D341Med (cell line): ENCODE measurements around the gene RNLS.
A peak's percentile ranks its signal among the peaks of the same experiment; 100 is the strongest.
"Not testable (repeated sequence)": the region's sequence is repeated elsewhere in the genome, so short reads cannot be mapped to it uniquely, and the experiment has no call there.

Source experiments
- DNase-seq: peaks from one replicate; pipeline ENCODE4 v3.0.0; 2012; ENCODE audit warnings: low spot score

Gene RNLS

DNA sequence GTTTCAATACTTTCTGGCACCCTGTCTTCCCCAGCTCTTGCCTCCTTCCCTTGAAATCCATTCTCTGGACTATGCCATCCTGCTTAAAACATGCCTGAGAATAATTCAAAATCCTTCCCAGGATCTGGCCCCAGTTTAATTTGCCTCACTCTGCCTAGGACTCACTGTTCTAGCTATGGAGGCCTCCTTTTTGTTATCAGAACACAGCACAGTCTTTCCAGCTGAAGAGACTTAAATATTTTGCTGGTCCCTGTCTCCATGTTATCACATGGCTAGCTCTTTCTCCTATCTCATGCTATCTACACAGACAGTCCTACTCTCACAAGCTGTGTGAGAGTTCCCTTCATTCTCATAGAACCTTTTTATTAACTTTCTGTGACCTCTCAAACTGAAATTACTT, 194.8 kb downstream of the RNLS start:
- no peak for DNase-seq

DNA sequence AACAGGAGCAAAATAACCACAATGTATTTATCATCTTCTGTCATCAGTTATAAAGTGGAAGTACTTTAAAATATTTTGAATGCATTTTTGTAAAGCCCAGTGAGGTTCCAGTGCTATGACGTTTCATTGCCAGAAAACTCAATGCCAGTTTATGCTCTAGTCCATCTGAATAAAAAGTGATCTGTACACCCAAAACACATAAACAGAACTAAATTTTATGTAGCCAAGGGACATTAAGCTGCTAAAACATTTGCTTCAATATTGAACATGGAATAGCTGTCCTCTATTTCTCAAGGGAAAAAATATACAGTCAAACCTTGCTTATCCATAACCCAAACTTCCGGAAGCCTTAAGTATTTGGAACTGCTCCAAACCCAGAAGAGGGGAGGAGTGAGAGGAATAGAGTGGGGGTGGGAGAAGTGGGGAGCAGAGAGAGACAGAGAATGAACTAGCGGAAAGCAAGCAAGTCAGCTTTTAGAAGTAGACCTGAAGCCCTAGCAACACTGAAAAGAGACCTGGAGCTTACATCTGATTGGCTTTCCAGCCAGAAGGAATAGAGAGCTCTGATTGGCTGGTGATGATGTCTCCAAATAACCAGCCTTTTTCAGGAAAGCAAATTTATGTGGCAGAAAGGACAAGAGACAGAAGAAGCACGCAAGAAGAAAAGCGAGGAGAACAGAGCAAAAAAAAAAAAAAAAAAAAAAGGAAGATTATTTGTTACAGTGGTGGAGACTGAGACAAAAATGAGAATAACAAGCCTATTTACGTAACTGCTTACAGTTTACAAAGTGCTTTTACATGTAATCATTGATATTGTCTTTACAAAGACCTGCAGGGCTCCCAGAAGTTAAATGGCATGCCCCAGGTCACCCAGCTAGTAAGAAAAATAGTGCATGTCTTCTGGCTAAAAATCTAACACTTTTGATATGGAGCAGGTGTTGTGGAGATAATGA, 196.0 kb downstream of the RNLS start:
- DNase-seq: peak; percentile 20

DNA sequence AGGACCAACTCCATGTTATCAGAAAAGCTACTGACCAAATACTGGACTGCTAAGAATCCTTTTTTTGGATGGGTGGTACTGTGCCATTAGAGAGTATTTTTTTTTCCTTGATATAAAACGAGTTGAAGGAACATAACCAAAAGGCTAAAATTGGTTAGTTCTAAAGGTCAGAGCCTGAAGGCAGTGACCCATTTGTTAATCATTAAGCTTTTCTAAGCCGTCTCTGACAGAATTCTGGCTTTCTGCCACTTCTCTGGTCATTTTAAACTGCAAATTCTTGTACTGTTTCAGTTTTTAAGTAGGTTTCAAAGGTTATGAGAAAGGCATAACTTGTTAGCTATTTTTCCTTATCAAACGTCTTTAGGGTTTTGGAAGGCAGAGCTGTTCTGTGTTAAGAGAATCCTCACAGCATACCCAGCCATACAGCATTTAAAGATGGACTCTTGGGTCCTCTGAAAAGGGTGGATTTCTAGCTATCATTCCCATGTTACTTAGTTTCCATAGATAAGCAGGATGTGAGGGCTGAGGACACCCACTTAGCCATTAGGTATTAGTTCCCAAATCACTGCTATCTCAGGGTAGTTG, 196.8 kb downstream of the RNLS start:
- DNase-seq: no peak

DNA sequence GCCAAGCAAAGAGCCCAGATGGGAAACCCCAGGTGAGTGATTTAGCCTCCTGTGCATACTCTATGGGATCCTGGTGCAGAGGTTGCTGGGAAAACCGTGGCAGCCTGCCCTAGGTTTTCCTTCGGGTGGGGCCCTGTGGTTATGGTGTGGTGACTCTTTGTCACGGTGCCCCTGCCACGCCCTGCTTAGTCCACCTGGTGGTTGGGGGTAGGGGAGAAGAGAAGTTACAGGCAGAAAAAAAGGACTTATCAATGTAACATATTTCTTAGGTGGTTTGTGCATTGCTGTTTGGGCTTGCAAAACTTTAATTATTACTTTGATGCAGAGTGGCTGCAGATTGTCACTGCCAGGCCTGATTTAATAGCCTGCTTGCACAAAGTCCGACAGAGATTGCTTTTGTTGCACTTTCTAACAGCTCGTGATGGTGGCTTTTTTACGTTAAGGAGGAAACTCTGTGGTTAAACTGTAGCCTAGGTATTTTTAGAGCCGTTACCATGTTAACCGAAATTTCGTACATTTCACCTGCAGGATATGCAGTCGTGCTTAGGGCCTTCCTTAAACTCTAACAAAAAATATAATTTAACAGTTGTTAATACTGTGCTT, 197.4 kb downstream of the RNLS start:
- peak; percentile 12 for DNase-seq

DNA sequence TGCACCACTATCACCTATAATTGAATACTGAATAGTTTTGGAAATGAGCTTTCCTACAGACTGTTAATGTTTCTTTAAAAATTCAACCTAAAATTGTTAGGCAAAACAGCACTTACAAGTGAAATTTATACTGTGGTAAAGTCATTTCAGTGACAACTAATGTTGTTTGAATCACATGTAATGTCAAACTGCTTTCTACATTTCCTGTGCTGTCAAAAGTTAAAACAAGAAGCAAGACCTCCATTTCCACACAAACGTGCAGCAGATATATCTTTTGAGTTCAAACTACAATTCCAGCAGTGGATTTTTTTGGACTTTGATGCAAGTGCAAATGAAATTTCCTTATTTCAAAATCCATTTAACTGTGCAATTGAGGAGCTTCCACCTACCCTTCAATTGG, 199.8 kb downstream of the RNLS start:
- DNase-seq: no peak

DNA sequence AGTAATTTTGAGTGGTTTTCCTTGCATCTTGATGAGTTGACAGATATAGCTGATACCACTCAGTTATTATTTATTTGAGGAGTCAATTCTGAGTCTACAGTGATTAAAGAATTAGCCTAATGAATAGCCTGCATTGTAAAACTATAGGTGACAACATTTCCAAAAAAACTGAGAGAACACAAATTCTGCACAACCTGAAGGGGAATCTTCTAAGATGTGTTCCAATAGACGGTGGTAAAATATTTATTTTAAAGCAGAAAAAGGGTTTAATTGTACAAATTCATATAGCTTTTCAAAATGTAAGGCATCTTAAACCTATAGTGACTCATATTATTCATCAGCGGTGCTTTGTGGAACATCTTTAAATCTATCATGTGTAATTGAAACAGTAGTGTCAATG, 200.4 kb downstream of the RNLS start:
- no peak for DNase-seq

DNA sequence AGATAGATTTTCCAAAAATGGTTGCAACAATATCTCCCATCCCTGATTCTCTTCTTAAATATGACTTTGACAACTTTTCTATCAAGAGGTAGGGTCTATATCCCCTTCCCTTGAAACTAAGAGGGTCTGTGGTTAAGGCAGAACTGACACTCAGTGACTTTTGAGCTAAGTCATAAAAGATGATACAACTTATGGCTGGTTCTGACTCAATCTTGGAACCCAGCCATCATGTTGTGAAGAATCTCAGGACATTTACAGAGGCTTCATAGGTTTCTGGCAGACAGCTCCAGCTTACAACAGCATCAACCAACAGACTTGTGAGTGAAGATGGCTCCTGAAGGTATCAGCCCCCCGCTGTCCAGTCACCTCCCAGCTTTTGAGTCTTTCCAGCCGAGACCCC, 203.5 kb downstream of the RNLS start:
- no peak for DNase-seq

DNA sequence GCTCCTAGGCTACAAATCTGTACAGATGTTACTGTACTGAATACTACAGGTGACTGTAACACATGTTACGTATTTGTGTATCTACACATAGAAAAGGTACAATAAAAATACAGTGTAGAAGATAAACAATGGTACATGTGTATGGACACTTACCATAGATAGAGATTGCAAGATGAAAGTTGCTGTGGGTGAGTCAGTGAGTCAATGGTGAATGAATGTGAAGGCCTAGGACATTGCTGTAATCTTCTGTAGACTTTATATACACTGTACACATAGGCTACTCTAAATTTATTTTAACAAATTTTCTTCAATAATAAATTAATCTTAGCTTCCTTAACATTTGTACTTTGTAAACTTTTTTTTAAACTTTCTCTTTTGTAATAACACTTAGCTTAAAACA, 205.6 kb downstream of the RNLS start:
- no peak for DNase-seq

DNA sequence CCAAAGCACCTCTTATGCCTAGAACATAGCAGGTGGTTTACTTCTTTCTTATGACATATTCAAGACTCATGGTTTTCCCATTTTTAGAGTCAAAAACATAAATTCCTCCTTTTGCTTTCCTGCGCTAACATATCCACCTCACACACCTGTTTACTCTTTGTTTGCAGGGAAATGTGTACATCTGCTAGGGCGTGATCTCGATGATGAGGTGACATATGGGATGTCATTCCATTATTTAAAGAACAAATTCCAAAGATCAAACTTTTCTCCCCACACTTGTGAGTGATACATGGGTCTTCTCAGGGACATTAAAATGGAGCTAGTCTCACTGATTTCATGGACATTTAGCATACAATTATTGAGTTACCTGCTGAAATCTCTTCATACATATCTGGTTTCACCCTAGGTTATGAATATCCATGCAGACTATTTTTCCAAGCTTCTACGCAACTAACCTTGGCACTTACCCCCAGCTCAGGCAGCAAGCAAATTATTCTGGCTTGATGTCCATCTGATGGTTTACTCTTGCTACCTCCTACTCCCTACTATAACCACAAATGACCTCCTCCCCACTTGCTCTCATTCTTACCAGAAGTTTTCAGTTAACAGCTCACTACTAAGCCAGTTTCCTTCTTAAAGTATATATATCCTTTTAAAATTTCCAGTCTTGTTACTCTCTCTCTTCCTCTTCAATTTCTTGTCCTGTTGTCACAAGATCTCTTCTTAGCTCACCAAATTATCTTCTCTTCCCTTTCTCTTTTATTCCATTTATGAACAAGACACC, 208.5 kb downstream of the RNLS start:
- no peak for DNase-seq

DNA sequence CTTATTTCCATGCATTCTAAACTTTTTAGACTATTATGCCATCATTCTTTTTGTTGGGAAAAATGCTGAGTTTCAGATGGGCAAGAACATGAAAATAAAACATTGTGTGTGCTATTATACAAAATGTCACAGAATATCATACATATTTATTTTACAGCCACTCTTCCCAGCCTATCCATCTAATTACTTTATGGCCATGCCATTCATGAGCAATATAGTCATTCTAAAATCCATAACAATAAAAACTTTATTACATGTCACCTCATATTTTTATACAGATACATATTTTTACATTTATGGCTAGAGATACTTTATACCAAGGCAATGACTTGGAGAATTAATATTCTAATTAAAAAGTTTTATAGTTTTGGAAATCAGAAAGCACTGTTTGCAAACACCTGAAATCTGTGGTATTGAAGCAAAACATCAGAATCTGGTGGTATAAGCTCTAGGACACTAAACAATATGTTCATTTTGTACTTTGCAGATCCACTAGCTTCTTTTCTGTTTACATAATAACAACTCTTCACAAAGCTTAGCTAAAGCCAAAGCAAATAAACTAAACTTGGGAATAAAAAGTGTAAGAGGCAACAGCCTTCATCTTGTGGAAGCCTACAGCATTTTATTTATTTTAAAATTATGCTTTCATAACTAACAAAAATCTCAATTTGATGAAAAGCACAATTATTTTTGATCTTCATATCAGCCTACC, 210.1 kb downstream of the RNLS start:
- DNase-seq: no peak

DNA sequence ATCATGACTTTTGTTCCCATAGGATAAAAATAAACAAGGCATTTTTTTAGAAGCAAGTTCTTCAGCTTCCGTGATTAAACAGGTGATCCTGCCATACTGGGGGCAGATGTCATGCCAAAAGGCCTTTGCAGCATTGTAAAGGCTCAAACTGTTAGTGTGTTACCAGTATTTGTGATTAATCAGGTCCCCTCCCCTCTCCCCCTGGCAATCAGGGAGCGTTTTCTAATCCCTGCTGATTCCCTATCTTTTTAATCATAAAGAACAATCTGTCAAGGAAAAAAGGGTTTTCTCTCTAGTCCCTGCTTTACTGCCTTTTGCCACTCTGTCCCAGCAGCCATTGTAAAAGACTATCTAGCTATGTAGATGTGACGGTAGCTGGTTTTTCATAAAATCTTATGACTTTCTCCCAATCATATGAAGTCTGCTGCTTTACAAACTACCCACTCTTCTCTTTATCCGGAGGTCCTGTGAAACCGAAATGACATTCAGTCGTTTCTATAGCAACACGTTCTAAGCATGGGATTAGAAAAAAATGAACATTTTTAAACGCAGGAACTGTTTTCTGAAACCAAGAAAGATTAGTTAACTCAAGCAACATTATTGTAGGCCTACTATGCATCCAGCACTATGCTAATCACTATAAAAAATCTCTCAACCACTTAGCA, 210.9 kb downstream of the RNLS start:
- peak; percentile 21 for DNase-seq

DNA sequence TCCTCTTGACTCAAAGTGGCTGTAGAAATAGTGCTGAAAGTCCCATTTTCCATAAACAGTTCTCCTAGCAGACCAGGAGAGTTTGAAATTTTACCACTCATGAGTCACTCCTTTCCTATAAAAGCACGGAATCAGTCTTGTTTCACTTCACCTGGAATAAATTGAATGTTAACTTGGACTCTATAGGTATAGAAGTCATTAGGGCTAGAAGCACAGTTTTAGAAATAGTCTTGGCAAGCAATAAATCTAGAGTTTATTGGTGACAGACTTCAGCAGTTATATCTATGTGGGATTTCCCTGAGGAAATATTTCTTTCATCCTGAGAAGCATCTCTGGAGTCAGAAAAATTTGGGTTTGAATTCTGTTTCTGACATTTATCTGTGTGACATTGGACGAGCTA, 212.4 kb downstream of the RNLS start:
- DNase-seq: no peak

DNA sequence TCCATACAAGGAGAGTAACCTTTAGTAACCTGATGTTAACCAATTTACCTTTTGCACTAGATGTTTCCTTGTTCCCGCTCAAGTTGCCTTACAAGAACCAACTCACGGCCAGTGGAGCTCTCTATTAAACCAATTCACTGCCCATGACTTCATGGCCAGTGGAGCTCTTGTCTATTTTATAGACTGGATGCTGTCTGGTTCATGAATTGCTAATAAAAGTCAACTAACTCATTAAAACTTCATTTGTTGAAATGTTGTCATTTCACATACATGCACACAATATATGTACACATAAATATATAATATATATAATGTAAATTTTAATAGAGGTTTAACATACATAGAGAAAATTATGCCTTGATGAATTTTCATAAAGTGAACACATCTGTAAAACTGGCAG, 216.3 kb downstream of the RNLS start:
- no peak for DNase-seq

DNA sequence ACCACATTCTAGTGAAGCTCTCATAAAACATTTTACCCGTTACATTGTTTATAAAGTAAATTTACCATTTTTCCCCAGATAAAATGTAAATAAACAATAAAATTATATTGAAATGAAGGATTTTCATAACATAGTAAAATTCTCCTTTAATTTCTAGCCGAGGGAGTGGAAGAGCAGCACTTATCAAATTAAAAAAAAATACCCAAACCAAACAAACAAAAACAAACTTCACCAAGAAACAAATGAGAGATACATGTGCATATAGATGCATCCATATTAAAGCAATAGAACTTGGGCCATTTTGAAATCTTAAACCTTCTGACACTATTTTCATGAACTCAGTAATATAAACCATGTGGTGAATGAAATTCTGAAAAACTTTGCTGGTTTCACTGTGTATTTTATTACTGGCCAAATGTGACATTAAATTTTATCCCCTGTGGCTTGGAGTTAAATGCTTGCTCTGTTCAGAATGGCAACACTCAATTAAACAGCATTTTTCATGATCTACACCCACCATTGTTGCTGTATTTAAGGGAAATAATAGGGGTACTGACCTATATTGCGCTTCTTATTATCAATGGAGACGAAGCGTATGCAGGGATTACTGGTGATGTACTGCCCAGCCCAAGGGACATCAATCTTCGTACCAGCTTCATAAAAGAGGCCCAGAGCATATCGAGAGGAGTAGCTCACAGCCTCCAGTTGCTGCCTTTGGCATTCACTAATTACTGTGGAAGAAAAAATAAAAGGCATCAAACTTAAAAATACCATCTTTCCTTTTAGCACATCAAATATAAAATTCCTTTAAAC, 220.9 kb downstream of the RNLS start:
- no peak for DNase-seq

DNA sequence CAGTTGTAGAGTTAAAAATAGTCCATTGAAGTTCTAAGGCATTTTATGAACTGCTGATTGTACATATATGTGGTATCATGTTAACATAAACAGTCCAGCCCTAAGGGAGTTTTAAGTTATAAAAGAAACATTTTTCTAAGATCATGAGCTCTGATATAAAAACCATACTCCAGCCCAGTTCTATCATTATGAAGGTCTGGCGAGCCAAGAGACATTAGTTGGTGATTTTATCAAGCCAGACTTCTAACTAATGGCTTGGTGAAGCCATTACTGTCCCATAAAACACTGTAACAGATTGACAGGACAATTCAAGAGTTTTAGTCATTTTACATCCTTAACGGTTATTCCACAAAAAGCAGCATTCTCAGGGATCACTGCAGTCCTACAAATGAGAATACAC, 221.6 kb downstream of the RNLS start:
- no peak for DNase-seq

DNA sequence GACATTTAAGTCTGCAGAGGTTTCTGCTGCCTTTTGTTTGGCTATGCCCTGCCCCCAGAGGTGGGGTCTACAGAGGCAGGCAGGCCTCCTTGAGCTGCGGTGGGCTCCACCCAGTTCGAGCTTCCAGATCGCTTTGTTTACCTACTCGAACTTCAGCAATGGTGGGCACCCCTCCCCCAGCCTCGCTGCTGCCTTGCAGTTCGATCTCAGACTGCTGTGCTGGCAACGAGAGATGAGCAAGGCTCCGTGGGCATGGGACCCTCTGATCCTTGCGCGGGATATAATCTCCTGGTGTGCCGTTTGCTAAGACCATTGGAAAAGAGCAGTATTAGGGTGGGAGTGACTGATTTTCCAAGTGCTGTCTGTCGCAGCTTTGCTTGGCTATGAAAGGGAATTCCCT, 227.4 kb downstream of the RNLS start:
- DNase-seq: not testable (repeated sequence)

DNA sequence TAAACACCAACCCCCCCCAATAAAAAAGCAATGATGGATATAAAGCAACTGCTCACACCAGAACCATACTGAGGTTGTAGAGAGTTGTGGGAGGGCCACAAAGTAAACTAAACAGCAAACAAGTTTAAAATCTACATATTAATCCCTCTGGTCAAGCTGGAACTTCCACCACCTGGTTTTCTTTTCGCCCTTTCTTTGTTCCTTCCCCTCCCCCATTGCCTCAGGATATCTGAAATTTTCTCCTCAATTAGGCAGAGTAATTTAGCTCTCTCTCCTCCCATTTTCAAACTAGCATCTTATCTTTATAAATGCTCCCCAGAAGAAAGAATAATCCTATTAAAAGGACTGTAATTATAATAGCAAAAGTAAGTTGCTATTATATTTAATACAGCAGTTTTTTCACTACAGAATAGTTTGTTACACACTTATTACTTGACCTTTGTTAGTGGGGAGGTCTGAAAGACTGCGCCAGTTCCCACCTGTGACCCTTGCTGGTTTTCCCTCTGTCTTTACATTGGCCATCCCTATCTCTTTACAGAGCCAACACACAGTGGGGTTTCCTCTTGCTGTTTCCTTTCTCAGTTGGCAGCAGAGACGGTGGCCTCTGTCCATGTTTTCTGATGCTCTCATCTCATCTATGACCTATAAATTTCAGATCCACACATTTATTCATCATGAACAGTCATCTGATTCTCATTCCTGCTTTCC, 235.4 kb downstream of the RNLS start:
- no peak for DNase-seq

DNA sequence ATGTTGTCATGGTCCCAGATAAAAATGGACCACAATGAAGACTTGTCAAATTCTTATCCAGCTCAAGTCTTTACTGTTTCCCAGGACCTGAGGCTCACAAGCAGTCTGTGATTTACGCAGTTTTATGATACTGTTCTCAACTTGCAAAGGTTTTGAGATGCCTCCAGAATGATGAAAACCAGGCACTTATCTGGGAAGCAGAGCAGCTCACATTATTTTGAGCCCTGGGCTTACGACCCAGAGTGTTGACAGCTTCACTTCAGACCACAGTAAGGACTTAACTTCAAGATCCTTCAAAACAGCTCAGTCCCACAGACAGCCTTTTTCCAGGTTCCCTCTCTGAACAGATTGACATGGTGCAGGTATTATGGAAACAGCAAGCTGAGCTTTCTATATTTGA, 236.1 kb downstream of the RNLS start:
- no peak for DNase-seq

DNA sequence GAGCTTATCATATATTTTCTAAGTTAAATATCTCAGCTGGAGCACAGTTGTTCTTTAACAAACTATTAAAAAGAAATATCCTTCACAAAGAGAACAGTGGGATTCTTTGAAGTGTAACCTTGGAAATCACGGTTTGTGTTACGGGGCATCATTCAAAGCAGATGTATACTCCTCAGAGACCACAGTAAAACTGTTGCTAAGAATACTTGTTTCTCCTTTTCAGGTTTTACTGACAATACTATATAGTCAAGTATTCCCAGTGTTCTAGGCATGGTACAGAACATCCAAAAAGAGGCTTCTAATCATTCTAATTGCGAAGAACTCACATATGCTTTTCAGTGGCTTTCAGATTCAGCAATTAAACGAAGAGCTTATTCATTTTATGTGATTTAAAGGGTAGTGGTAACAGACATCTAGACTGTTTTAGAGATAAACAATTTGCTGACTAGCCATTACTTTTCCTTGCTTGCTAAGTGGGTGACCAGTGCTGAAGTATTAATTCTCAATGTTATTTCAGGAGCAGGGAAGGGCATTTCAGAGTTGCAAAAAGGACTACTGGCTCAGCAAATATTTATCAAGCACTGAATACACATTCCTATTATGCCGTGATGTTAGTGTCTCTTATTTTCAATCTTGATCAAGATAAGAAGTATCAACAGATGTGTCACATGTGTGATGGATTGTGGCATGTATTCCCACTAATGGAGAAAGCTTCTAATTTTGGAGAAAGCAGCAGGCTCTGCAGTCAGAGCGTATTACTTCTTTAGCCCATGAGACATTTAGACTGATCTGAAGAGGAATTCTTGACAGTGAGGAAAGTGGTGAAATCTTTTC, 236.8 kb downstream of the RNLS start:
- DNase-seq: no peak
